Activated naive CD4-positive, alpha-beta T cell treated with anti-CD3 and anti-CD28 coated beads for 36 hours (primary cell): ENCODE data around the gene CFAP43. TPM values are rescaled to one million over a fixed set of nuclear protein-coding genes. Genes with fewer than 3 reads are reported as not detected.
"Not testable (repeated sequence)": the region's sequence is repeated elsewhere in the genome, so short reads cannot be mapped to it uniquely, and the experiment has no call there.

Experiments used
- CTCF ChIA-PET: fragments of 350-600 bp; sonication (Branson Sonifier 250); formaldehyde crosslinking; loops from one replicate; lab custom pipeline; 2021; ENCODE audit warnings: antibody characterized with exemption; lab: Charles Lee
- DNase-seq: peaks from one replicate; pipeline ENCODE4 v3.0.0-alpha.2; 2020
- H3K27ac Mint-ChIP-seq: one replicate; pipeline ENCODE4 v1.8.0; 2021; ENCODE audit warnings: mild to moderate bottlenecking, mixed read lengths
- H3K27me3 Mint-ChIP-seq: one replicate; pipeline ENCODE4 v1.8.0; 2021; ENCODE audit warnings: low read depth, mixed read lengths
- H3K36me3 Mint-ChIP-seq: one replicate; pipeline ENCODE4 v1.8.0; 2021; ENCODE audit warnings: low read depth, mixed read lengths
- H3K4me1 Mint-ChIP-seq: one replicate; pipeline ENCODE4 v1.8.0; 2021; ENCODE audit warnings: low read depth, mixed read lengths
- H3K4me3 Mint-ChIP-seq: one replicate; pipeline ENCODE4 v1.8.0; 2021; ENCODE audit warnings: mild to moderate bottlenecking, moderate library complexity, mixed read lengths
- H3K9me3 Mint-ChIP-seq: one replicate; pipeline ENCODE4 v1.8.0; 2021; ENCODE audit warnings: mixed read lengths
- intact Hi-C: fragments of 100-400 bp; cut with micrococcal nuclease; formaldehyde crosslinking; loops from one replicate; pipeline ENCODE4 v1.15.1; 2023
- total RNA-seq, 2 experiments: library from RNA; stranded (reverse); gene quantifications; one replicate each; pipeline ENCODE4 v1.2.3, GENCODE V29; 2021

Gene CFAP43
- total RNA-seq, 2 experiments from 2014 or later = not detected

- intact Hi-C loops = loop anchor here (1.0 kb wide), 3 partner anchors 163 to 495 kb away; no protein-coding TSS in a partner anchor
- H3K27me3 Mint-ChIP-seq = no peaks in the 10 kb centered on the region
- H3K4me1 Mint-ChIP-seq = no peaks in the 10 kb centered on the region
- no peak overlapping the region for H3K4me3 Mint-ChIP-seq
- DNase-seq = no peak
- CTCF ChIA-PET = no interaction called here
- H3K27ac Mint-ChIP-seq = no peak overlapping the region
- H3K9me3 Mint-ChIP-seq = no peaks in the 10 kb centered on the region
- H3K36me3 Mint-ChIP-seq = no peaks in the 10 kb centered on the region
Observed at GRCh38 chr10:104208730-104209129, 23.4 kb downstream of the CFAP43 start.

DNA sequence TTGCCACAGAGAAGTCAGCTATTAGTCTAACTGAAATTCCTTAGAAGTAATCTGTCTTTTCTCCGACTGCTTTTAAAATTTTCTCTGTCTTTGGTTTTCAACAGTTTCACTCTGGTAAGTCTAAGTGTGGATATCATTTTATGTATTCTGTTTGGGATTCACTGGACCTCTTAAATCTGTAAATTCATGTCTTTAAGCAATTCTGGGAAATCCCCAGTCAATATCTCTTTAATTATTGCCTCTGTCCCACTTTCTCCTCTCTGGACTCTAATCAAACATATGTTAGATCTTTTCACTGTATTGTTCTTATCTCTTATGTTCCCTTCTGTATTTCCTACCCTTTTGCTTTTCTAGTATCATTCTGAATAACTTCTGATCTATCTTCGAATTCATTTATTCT, 29.9 kb downstream of the CFAP43 start:
- Mint-ChIP-seq H3K4me1 (no peaks in the 10 kb centered on the region), H3K4me3 (no peak overlapping the region), H3K9me3 (peaks cover 4% of the 10 kb centered on the region), H3K27ac (no peak overlapping the region), H3K36me3 (no peaks in the 10 kb centered on the region), H3K27me3 (peaks cover 2% of the 10 kb centered on the region)
- intact Hi-C loops = no loop called here
- CTCF ChIA-PET = no interaction called here
- no peak for DNase-seq

DNA sequence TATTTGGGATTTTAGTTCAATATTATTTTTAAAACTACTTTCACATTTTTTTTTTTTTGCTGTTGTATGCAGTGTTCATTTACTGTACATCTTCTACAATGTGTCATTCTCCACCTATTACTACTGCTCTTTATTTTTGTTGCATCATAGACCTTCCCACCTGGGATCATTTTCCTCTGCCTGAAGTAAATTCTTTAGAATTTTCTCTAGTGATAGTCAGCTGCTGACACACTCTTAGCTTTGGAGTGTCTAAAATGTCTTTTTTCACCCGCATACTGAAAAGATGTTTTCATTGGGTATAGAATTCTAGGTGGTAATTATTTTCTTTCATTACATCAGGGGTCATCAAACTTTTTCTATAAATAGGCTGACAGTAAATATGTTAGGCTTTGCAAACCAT, 30.5 kb downstream of the CFAP43 start:
- no peak for DNase-seq
- Mint-ChIP-seq H3K4me3 (no peak overlapping the region), H3K36me3 (no peaks in the 10 kb centered on the region), H3K27ac (no peak overlapping the region), H3K9me3 (peaks cover 4% of the 10 kb centered on the region), H3K27me3 (peaks cover 2% of the 10 kb centered on the region), H3K4me1 (no peaks in the 10 kb centered on the region)
- intact Hi-C loops = no loop called here
- CTCF ChIA-PET = no interaction called here

DNA sequence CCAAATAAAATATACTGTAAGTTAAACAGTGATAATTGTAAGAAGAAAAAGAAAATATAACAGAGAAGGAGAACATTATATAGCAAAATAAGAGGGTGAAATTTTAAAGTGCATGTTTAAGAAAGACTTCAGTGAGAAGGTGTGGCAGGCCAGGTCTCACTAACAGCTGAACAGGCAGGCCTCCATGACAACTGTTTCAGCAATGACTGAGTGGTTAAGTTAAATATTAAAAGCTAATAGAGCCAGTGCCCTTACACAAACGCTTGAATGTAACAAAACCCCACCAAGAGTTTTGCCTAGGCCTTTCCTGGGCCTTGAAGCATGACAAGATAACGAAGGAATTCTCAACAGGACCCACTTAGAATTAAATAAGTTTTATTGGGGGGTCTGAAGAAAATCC, 32.6 kb downstream of the CFAP43 start:
- Mint-ChIP-seq H3K9me3 (peaks cover 4% of the 10 kb centered on the region), H3K4me3 (no peak overlapping the region), H3K4me1 (no peaks in the 10 kb centered on the region), H3K27ac (no peak overlapping the region), H3K36me3 (no peaks in the 10 kb centered on the region), H3K27me3 (peaks cover 2% of the 10 kb centered on the region)
- CTCF ChIA-PET = interaction anchor here (0.6 to 1.2 kb wide), 2 partner anchors 11 to 365 kb away, joined by 3 read pairs; no protein-coding TSS in a partner anchor
- intact Hi-C loops = no loop called here
- DNase-seq = no peak

GRCh38 chr10:104197364-104197763, 34.8 kb downstream of the CFAP43 start:
- Mint-ChIP-seq H3K4me1 (no peaks in the 10 kb centered on the region), H3K27ac (no peak overlapping the region), H3K4me3 (no peak overlapping the region), H3K9me3 (peaks cover 2% of the 10 kb centered on the region), H3K27me3 (peaks cover 2% of the 10 kb centered on the region), H3K36me3 (no peaks in the 10 kb centered on the region)
- CTCF ChIA-PET = no interaction called here
- DNase-seq = no peak
- intact Hi-C loops = no loop called here

DNA sequence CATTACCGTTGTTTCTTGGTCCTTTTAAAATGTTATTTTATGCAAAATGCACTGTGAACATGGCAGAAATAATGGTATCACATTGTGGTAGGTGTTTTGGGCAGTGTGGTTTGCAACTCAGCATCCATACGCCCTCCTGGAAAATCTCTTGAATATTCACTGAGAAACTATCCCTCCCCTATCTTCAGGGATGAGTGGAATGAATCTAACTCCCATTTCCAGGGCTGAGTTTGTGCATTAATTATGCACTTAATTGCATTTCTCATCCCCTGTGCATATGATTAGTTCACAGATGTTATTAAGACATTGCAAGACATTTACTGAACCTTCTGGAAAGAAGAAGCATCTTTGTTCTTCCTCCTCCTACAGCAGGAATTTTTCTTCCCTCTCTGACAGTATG, 36.5 kb downstream of the CFAP43 start:
- DNase-seq = no peak
- intact Hi-C loops = no loop called here
- CTCF ChIA-PET = no interaction called here
- Mint-ChIP-seq H3K27ac (no peak overlapping the region), H3K27me3 (peaks cover 2% of the 10 kb centered on the region), H3K36me3 (no peaks in the 10 kb centered on the region), H3K9me3 (no peaks in the 10 kb centered on the region), H3K4me3 (no peak overlapping the region), H3K4me1 (no peaks in the 10 kb centered on the region)

- no peaks in the 10 kb centered on the region for H3K4me1 Mint-ChIP-seq
- no peak for DNase-seq
- no peaks in the 10 kb centered on the region for H3K36me3 Mint-ChIP-seq
- H3K27ac Mint-ChIP-seq = no peak overlapping the region
- CTCF ChIA-PET = no interaction called here
- no peaks in the 10 kb centered on the region for H3K9me3 Mint-ChIP-seq
- no peak overlapping the region for H3K4me3 Mint-ChIP-seq
- peaks cover 2% of the 10 kb centered on the region for H3K27me3 Mint-ChIP-seq
- intact Hi-C loops = no loop called here
Observed at GRCh38 chr10:104193787-104194186, 38.4 kb downstream of the CFAP43 start.

DNA sequence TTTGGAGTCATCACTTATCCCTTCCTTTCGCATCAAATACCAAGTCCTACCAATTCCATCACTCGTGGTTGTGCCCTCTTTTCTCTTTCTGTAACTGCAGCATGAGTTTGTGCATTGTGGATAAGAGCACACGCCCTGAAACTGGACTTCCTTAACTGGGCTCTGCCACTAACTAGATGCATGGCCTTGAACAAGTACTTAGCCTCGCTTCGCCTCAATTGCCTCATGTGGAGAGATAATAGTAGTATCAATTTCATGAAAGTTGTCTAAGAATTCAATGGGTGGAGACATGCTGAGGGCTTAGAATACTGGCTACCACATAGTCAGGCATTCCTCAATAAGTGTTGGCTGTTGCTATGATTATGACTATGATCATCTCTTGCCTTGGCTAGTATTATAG, 41.5 kb downstream of the CFAP43 start:
- intact Hi-C loops = no loop called here
- no peaks in the 10 kb centered on the region for H3K36me3 Mint-ChIP-seq
- no peaks in the 10 kb centered on the region for H3K9me3 Mint-ChIP-seq
- H3K4me1 Mint-ChIP-seq = no peaks in the 10 kb centered on the region
- H3K27me3 Mint-ChIP-seq = no peaks in the 10 kb centered on the region
- no peak overlapping the region for H3K27ac Mint-ChIP-seq
- CTCF ChIA-PET = no interaction called here
- no peak for DNase-seq
- H3K4me3 Mint-ChIP-seq = no peak overlapping the region

DNA sequence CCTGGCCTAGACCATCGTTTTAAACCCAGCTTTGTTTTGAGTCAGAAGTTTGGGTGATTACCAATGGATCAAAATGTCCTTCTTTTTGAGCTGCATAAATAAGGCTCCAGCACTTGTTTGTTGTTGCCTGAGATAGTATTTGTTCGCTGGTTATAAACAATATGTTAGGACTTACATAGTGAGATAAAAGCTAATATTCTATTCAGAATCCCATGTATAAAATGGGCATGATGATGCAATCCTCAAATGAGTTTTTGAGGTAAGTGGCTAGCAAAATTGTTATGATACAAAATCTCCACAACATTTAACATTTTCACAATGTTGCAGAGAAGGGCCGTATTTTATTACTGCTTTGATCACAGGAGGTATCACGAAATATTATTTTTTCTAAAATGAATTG, 48.5 kb downstream of the CFAP43 start:
- no peak for DNase-seq
- Mint-ChIP-seq H3K36me3 (no peaks in the 10 kb centered on the region), H3K9me3 (no peaks in the 10 kb centered on the region), H3K4me3 (no peak overlapping the region), H3K27me3 (no peaks in the 10 kb centered on the region), H3K27ac (no peak overlapping the region), H3K4me1 (no peaks in the 10 kb centered on the region)
- intact Hi-C loops = no loop called here
- CTCF ChIA-PET = no interaction called here

- H3K4me1 Mint-ChIP-seq = peaks cover 17% of the 10 kb centered on the region
- intact Hi-C loops, H3K27me3 Mint-ChIP-seq, DNase-seq, H3K9me3 Mint-ChIP-seq, H3K27ac Mint-ChIP-seq, CTCF ChIA-PET, H3K4me3 Mint-ChIP-seq, H3K36me3 Mint-ChIP-seq: not testable (repeated sequence)
Observed at GRCh38 chr10:104174136-104174535, 58.0 kb downstream of the CFAP43 start.

- H3K36me3 Mint-ChIP-seq = no peaks in the 10 kb centered on the region
- intact Hi-C loops = no loop called here
Observed at GRCh38 chr10:104170610-104171254, 61.4 kb downstream of the CFAP43 start.

GRCh38 chr10:104155591-104155990, 76.6 kb downstream of the CFAP43 start:
- Mint-ChIP-seq H3K36me3 (peaks cover 7% of the 10 kb centered on the region), H3K9me3 (peaks cover 17% of the 10 kb centered on the region), H3K27me3 (peaks cover 1% of the 10 kb centered on the region), H3K27ac (no peak overlapping the region), H3K4me1 (no peaks in the 10 kb centered on the region), H3K4me3 (no peak overlapping the region)
- CTCF ChIA-PET = no interaction called here
- intact Hi-C loops = no loop called here
- no peak for DNase-seq

More at GRCh38 chr10:104170610-104171254, 61.4 kb downstream of the CFAP43 start:
- Mint-ChIP-seq H3K4me3 (no peak overlapping the region), H3K27ac (no peak overlapping the region), H3K4me1 (peaks cover 17% of the 10 kb centered on the region), H3K27me3 (peaks cover 2% of the 10 kb centered on the region), H3K9me3 (peaks cover 9% of the 10 kb centered on the region)
- DNase-seq = no peak
- CTCF ChIA-PET = interaction anchor here (0.6 to 0.7 kb wide), 2 partner anchors 28 to 86 kb away, joined by 3 to 5 read pairs; no protein-coding TSS in a partner anchor

DNA sequence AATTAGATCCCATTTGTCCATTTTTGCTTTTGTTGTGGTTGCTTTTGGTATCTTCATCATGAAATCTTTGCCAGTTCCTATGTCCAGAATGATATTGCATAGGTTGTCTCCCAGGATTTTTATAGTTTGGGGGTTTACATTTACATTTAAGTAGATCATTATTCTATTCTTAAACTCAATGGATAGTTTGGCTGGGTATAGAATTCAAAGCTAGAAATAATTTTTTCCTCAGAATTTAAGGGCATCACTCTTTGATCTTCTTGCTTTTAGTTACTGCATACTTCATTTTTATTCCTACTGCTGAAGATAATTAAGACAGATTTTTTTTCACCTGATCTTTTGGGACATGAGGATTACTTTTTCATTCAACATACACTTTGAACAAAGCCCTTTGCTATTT, 80.4 kb downstream of the CFAP43 start:
- CTCF ChIA-PET = interaction anchor here (0.6 kb wide), 1 partner anchor 86 kb away, joined by 3 read pairs; no protein-coding TSS in a partner anchor
- peaks cover 2% of the 10 kb centered on the region for H3K27me3 Mint-ChIP-seq

More for the DNA sequence above, 80.4 kb downstream of the CFAP43 start:
- H3K9me3 Mint-ChIP-seq = peaks cover 17% of the 10 kb centered on the region
- no peak overlapping the region for H3K4me3 Mint-ChIP-seq
- peaks cover 7% of the 10 kb centered on the region for H3K36me3 Mint-ChIP-seq
- intact Hi-C loops = no loop called here
- no peaks in the 10 kb centered on the region for H3K4me1 Mint-ChIP-seq
- no peak for DNase-seq
- H3K27ac Mint-ChIP-seq = no peak overlapping the region
